Measurements from ENCODE around the gene KRT82.

DNA sequence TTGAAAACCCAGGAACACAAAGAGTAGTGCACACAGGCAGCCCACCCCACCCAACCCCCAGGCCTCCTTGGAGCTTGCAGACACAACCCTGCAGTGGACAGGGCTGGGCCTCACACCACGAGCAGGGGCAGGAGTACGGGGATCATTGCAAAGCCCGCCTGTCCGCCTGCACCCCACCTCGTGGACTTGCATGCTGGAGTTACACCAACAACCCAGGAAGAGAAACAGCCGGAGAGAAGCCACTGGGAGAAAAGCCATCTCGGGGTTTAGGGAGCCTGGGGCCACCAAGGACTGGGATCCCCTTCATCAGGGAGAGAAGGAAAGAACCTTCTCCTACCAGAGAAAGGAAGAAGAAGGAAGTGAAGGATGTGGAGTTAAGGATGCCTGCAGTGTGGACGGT is 28.9 kb downstream of the KRT82 start:
- TF ChIP-seq EZH2 (IDR thresholded peaks at IDR 0.05; ENCODE audit: borderline replicate concordance, low read length), result no peak
- TF ChIP-seq, protein P1, sequence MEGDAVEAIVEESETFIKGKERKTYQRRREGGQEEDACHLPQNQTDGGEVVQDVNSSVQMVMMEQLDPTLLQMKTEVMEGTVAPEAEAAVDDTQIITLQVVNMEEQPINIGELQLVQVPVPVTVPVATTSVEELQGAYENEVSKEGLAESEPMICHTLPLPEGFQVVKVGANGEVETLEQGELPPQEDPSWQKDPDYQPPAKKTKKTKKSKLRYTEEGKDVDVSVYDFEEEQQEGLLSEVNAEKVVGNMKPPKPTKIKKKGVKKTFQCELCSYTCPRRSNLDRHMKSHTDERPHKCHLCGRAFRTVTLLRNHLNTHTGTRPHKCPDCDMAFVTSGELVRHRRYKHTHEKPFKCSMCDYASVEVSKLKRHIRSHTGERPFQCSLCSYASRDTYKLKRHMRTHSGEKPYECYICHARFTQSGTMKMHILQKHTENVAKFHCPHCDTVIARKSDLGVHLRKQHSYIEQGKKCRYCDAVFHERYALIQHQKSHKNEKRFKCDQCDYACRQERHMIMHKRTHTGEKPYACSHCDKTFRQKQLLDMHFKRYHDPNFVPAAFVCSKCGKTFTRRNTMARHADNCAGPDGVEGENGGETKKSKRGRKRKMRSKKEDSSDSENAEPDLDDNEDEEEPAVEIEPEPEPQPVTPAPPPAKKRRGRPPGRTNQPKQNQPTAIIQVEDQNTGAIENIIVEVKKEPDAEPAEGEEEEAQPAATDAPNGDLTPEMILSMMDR (IDR thresholded peaks at IDR 0.05; ENCODE audit: low read length), result no peak

All from OCI-LY1 (cell line).